GM21515 (cell line): ENCODE data around the gene PAX1.

ENCODE experiments used
- ATAC-seq: cut with Tn5 transposase; IDR thresholded peaks from one replicate; pipeline ENCODE4 v1.9.1; 2021; ENCODE audit not compliant: unreplicated experiment

Gene PAX1

DNA sequence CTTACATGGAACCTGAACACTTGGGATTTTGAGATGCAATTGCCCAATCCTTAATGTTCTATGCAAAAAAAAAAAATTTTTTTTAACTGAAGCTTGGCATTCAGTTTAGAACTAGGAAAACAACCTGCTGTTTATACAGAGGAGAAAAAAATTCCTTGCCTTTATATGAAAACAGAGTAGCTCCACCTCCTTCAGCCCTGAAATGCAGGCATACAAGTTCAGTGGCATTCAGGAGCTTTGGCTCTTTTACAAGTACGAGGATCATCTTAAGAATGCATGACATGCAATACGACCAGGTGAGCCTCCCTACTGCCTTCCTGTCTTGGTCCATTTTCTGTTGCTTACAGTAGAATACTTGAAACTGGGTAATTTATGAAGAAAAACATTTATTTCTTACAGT is 20.4 kb downstream of the PAX1 start:
- ATAC-seq: no peak

DNA sequence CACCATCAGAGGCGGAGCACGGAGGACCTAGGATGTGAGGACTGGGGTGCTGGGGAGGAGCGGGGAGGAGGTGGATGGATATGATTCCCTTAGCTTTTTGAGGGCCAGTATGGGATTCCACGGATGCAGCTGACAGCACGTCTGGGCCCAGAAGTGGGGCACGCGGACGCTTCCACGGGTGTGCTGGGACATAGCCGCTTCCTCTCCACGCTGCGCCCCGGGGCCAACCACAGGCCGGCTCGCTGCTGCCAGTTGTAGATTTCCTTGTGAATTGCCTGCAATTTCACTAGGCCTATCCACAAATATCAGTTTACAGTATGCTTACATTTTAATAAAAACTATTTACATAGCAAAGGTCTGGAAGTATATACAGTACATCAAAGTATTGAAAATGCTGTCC is 23.9 kb downstream of the PAX1 start:
- no peak for ATAC-seq

GRCh38 chr20:21739161-21739560 is 33.7 kb downstream of the PAX1 start:
- no peak for ATAC-seq

DNA sequence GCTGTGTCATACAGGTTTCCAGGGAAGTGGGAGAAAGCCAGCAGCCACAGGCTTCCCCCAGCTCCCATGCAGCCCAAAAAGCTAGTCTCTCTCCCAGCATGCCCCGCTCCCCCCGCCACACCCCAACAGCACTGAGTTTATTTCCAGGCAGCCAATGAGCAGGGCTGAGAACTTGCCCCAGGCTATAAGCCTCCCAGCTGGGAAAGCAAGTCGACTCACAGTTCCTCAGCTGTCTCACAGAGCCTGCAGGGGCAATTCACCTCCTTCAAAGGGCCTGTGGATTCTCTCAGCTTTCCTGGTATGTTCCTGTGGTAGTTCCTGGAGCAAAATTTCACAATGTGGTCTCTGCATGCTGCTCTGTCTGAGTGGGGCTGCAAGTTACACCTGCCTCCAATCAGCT is 34.2 kb downstream of the PAX1 start:
- no peak for ATAC-seq

DNA sequence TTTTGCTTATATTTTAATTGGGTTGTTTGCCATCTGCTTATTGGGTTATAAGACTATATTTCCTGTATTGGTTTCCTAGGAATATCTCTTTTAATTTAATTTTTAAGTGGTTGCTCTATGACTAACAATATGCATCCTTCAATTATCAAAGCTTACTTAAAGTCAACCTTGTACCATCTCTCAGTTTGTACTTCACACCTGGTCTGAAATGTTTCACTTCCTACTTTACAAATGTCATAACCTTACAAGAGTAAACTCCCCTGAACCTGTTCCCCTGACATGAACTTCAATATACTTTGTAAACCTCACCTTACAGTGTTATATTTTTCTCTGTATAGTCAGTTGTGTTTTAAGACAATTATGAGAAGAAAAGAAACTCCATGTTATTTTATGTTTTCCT is 35.8 kb downstream of the PAX1 start:
- no peak for ATAC-seq

DNA sequence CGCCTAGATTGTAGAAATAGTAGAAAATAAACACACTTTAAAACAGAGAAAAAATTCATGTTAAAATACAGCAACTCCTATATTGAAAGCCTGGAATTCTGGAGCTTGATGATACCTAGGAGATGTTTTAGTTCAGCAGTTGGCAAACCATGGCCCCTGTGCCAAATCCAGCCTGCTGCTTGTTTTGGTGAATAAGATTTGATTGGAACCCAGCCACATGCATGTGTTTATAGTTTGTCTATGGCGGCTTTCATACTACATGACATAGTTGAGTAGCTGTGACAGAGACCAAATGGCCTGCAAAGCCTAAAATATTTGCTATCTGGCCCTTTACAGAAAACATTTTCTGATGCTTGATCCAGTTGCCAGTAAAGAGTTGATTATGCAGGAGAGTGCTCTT is 57.2 kb downstream of the PAX1 start:
- ATAC-seq: no peak

GRCh38 chr20:21767200-21767738 is 61.8 kb downstream of the PAX1 start:
- no peak for ATAC-seq

- no peak for ATAC-seq
Observed at GRCh38 chr20:21767739-21768223, 62.3 kb downstream of the PAX1 start.
